Loucy (cell line): ENCODE measurements around the gene DEXI.

Source experiments
- H2AFZ ChIP-seq: fragments of 200-600 bp; sonication (generic); 2 replicates; pipeline ENCODE4 v1.6.0; 2016; ENCODE audit warnings: antibody characterized with exemption, mild to moderate bottlenecking, low read length, moderate library complexity
- H3F3A ChIP-seq: fragments of 200-600 bp; 2 replicates; pipeline ENCODE4 v1.6.0; 2016; ENCODE audit warnings: antibody characterized with exemption, low read depth, mild to moderate bottlenecking
- H3K27me3 ChIP-seq: fragments of 200-600 bp; sonication (generic); 2 replicates; pipeline ENCODE4 v1.6.1; 2014; ENCODE audit warnings: low read length, mild to moderate bottlenecking; ENCODE audit not compliant: insufficient read depth, poor library complexity, severe bottlenecking
- H3K36me3 ChIP-seq: fragments of 200-600 bp; sonication (generic); 2 replicates; pipeline ENCODE4 v1.6.1; 2016; ENCODE audit warnings: low read length; ENCODE audit not compliant: insufficient read depth
- H3K4me1 ChIP-seq: fragments of 200-600 bp; sonication (generic); 2 replicates; pipeline ENCODE4 v1.5.1; 2014; ENCODE audit warnings: low read length, mild to moderate bottlenecking; ENCODE audit not compliant: insufficient read depth, poor library complexity, severe bottlenecking
- H3K4me2 ChIP-seq: fragments of 200-600 bp; sonication (generic); 2 replicates; pipeline ENCODE4 v1.6.0; 2014; ENCODE audit warnings: antibody characterized with exemption, low read length, low read depth, mild to moderate bottlenecking; ENCODE audit not compliant: poor library complexity, severe bottlenecking
- H3K4me3 ChIP-seq: fragments of 200-600 bp; sonication (generic); 2 replicates; pipeline ENCODE4 v1.5.1; 2014; ENCODE audit warnings: low read length, mild to moderate bottlenecking, mixed read lengths; ENCODE audit not compliant: poor library complexity, severe bottlenecking
- H3K79me2 ChIP-seq: fragments of 200-600 bp; sonication (generic); 2 replicates; pipeline ENCODE4 v1.6.1; 2014; ENCODE audit warnings: low read length; ENCODE audit not compliant: insufficient read depth
- H3K9ac ChIP-seq: fragments of 200-600 bp; sonication (generic); 2 replicates; pipeline ENCODE4 v1.6.0; 2014; ENCODE audit warnings: mild to moderate bottlenecking, low read depth, low read length, moderate library complexity; ENCODE audit not compliant: poor library complexity, severe bottlenecking
- H3K9me2 ChIP-seq: fragments of 200-600 bp; sonication (generic); replicated peaks from 2 replicates; pipeline ENCODE4 v1.6.1; 2016; ENCODE audit warnings: low read depth, low read length, mixed read lengths
- H3K9me3 ChIP-seq: fragments of 200-600 bp; sonication (generic); 2 replicates; pipeline ENCODE4 v1.6.1; 2014; ENCODE audit warnings: mild to moderate bottlenecking, antibody characterized with exemption, low read length, low read depth; ENCODE audit not compliant: insufficient read depth
- H4K20me1 ChIP-seq: fragments of 200-600 bp; sonication (generic); 2 replicates; pipeline ENCODE4 v1.6.0; 2014; ENCODE audit warnings: antibody characterized with exemption, low read length, mild to moderate bottlenecking; ENCODE audit not compliant: insufficient read depth, poor library complexity, severe bottlenecking
- CTCF ChIP-seq: fragments of 200-600 bp; sonication (generic); conservative IDR thresholded peaks from 2 replicates; pipeline ENCODE4 v1.5.1; 2014; ENCODE audit warnings: mild to moderate bottlenecking, antibody characterized with exemption, low read length
- EZH2phosphoT487 ChIP-seq: fragments of 200-600 bp; IDR thresholded peaks from 2 replicates; pipeline ENCODE4 v1.6.1; 2018; ENCODE audit warnings: antibody characterized with exemption, mild to moderate bottlenecking, moderate library complexity, borderline replicate concordance

Gene DEXI

GRCh38 chr16:10933865-10934264, 8.4 kb downstream of the DEXI start:
- Histone ChIP-seq H3K9ac (no peak overlapping the region), H3K4me3 (no peak overlapping the region), H3F3A (no peaks in the 10 kb centered on the region), H3K36me3 (no peaks in the 10 kb centered on the region), H2AFZ (no peak overlapping the region), H3K4me1 (peaks cover 22% of the 10 kb centered on the region), H3K4me2 (no peak overlapping the region), H3K9me3 (no peaks in the 10 kb centered on the region), H4K20me1 (peaks cover 2% of the 10 kb centered on the region), H3K79me2 (no peaks in the 10 kb centered on the region), H3K27me3 (no peaks in the 10 kb centered on the region), H3K9me2 (no peaks in the 10 kb centered on the region)
- no peak for TF ChIP-seq EZH2phosphoT487
- no peak for TF ChIP-seq CTCF

DNA sequence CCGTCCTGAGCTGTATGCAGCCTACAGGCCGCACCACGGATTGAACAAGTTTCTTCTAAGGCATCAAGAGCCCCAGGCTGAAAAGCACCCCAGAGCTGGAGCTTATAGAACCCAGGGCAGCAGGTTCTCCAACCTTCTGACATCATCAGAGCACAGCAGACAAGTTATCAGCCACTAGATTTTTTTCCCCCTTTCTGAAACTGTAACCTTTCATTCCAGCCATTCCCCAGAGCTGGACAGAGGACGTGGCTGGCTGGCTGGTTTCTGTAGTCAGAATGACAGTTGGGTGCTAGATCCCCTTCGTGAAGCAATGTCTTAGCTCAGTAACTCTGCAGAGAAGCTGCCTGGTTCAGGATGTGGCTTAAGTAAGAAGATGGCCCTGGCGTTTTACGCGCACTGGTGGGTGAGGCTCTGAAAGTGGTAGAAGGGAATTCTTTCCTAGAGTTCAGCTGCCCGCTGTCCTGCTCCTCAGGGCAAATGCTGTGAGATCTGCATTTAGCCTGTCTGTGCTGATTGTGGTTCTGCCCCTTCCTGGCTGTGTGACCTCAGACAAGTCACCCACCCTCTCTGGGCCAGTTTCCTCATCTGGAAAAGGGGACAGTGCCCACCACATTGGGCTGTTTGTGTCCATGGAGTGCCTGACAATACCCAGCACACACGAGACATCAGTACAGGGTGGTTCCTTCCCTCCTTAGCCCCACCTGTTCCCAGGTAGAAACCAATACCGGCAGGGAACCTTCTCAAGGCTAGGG, 9.1 kb downstream of the DEXI start:
- TF ChIP-seq EZH2phosphoT487 (no peak), CTCF (no peak)
- H3K79me2 ChIP-seq = no peaks in the 10 kb centered on the region
- peaks cover 2% of the 10 kb centered on the region for H4K20me1 ChIP-seq
- no peaks in the 10 kb centered on the region for H3K9me3 ChIP-seq
- H3F3A ChIP-seq = no peaks in the 10 kb centered on the region
- H3K9me2 ChIP-seq = no peaks in the 10 kb centered on the region
- H2AFZ ChIP-seq = no peak overlapping the region
- no peak overlapping the region for H3K9ac ChIP-seq
- H3K27me3 ChIP-seq = no peaks in the 10 kb centered on the region
- no peak overlapping the region for H3K4me2 ChIP-seq
- no peak overlapping the region for H3K4me3 ChIP-seq
- no peaks in the 10 kb centered on the region for H3K36me3 ChIP-seq
- peaks cover 15% of the 10 kb centered on the region for H3K4me1 ChIP-seq

- H3K9me3 ChIP-seq = no peaks in the 10 kb centered on the region
- H3K4me1 ChIP-seq = peaks cover 7% of the 10 kb centered on the region
- H3K9me2 ChIP-seq = no peaks in the 10 kb centered on the region
- H4K20me1 ChIP-seq = peaks cover 2% of the 10 kb centered on the region
- no peak overlapping the region for H3K4me2 ChIP-seq
- H3K9ac ChIP-seq = no peak overlapping the region
- H2AFZ ChIP-seq = no peak overlapping the region
- H3K36me3 ChIP-seq = no peaks in the 10 kb centered on the region
- H3K4me3 ChIP-seq = no peak overlapping the region
- no peaks in the 10 kb centered on the region for H3K79me2 ChIP-seq
- no peaks in the 10 kb centered on the region for H3K27me3 ChIP-seq
- no peaks in the 10 kb centered on the region for H3F3A ChIP-seq
- TF ChIP-seq EZH2phosphoT487 (no peak), CTCF (no peak)
Measured at GRCh38 chr16:10931977-10932632, 10.2 kb downstream of the DEXI start.
